CD14-positive monocyte (primary cell): ENCODE data around the gene RAP1B. TPM values are rescaled to one million over a fixed set of nuclear protein-coding genes. Genes with fewer than 3 reads are reported as not detected.

ENCODE experiments used
- DNase-seq, 3 donors: peaks; one replicate each; pipeline ENCODE4 v3.0.0-alpha.2; 2011 to 2022
- H2AFZ ChIP-seq: 2 replicates; pipeline ENCODE4 v1.6.0; 2012; ENCODE audit warnings: mild to moderate bottlenecking, low read depth, low read length, inconsistent platforms; ENCODE audit not compliant: insufficient read depth, poor library complexity, severe bottlenecking
- H3K27ac ChIP-seq, 2 donors: 1 replicate in 1 of 2; 2 replicates in 1 of 2; pipeline ENCODE4 v1.5.1; 2012 to 2013; ENCODE audit warnings: low read length in 2 of 2, control low read depth in 1 of 2, inconsistent platforms in 1 of 2, low read depth in 1 of 2, mild to moderate bottlenecking in 1 of 2
- H3K27me3 ChIP-seq, 2 donors: one replicate each; pipeline versions ENCODE4 v1.6.0 to v1.6.1; 2011 to 2013; ENCODE audit warnings: low read length in 2 of 2; ENCODE audit not compliant: control insufficient read depth in 2 of 2, insufficient read depth in 2 of 2
- H3K36me3 ChIP-seq, 2 donors: replicated peaks in 1 of 2; 1 replicate in 1 of 2; 2 replicates in 1 of 2; pipeline versions ENCODE4 v1.5.1 to v1.6.1; 2012 to 2013; ENCODE audit warnings: low read length in 2 of 2, control low read depth in 1 of 2, inconsistent platforms in 1 of 2, mild to moderate bottlenecking in 1 of 2; ENCODE audit not compliant: insufficient read depth in 2 of 2, control insufficient read depth in 1 of 2
- H3K4me1 ChIP-seq, 2 donors: 1 replicate in 1 of 2; 2 replicates in 1 of 2; pipeline versions ENCODE4 v1.5.1 to v1.6.1; 2012 to 2013; ENCODE audit warnings: low read length in 2 of 2, control low read depth in 1 of 2, inconsistent platforms in 1 of 2, mild to moderate bottlenecking in 1 of 2, moderate library complexity in 1 of 2; ENCODE audit not compliant: insufficient read depth in 2 of 2, control insufficient read depth in 1 of 2
- H3K4me2 ChIP-seq: replicated peaks from 2 replicates; pipeline ENCODE3; 2012; ENCODE audit warnings: low read length, moderate library complexity, mild to moderate bottlenecking; ENCODE audit not compliant: poor library complexity, severe bottlenecking; ENCODE audit errors: extremely low read depth
- H3K4me3 ChIP-seq, 3 experiments: fragments of 200-600 bp in 1 of 3; sonication (generic) in 1 of 3; replicated peaks in 1 of 3; 1 replicate in 2 of 3; 2 replicates in 1 of 3; pipeline ENCODE4 v1.5.1; 2011 to 2013; ENCODE audit warnings: low read length in 3 of 3, mild to moderate bottlenecking in 3 of 3, control low read depth in 2 of 3, low read depth in 2 of 3, inconsistent platforms in 1 of 3, moderate library complexity in 1 of 3
- H3K79me2 ChIP-seq: 2 replicates; pipeline ENCODE4 v1.6.0; 2012; ENCODE audit warnings: mild to moderate bottlenecking, control low read depth, inconsistent platforms, low read length, moderate library complexity; ENCODE audit not compliant: insufficient read depth
- H3K9ac ChIP-seq: 2 replicates; pipeline ENCODE4 v1.6.0; 2017; ENCODE audit warnings: low read length, mild to moderate bottlenecking; ENCODE audit not compliant: insufficient read depth, poor library complexity, severe bottlenecking
- H3K9me3 ChIP-seq, 2 donors: replicated peaks in 1 of 2; 1 replicate in 1 of 2; 2 replicates in 1 of 2; pipeline versions ENCODE4 v1.5.1 to v1.6.1; 2012 to 2013; ENCODE audit warnings: low read length in 2 of 2, control low read depth in 1 of 2; ENCODE audit not compliant: control insufficient read depth in 1 of 2, insufficient read depth in 1 of 2
- H4K20me1 ChIP-seq: 2 replicates; pipeline ENCODE4 v1.6.0; 2012; ENCODE audit warnings: mild to moderate bottlenecking, low read length, control low read depth, moderate library complexity; ENCODE audit not compliant: insufficient read depth
- H3K27ac Mint-ChIP-seq, 7 donors: one replicate each; pipeline ENCODE4 v1.8.0; 2020; ENCODE audit warnings: mild to moderate bottlenecking in 7 of 7, mixed read lengths in 7 of 7, moderate library complexity in 6 of 7, inconsistent platforms in 2 of 7
- H3K27me3 Mint-ChIP-seq, 3 donors: one replicate each; pipeline ENCODE4 v1.8.0; 2021 to 2022; ENCODE audit warnings: low read depth in 3 of 3, mild to moderate bottlenecking in 3 of 3, mixed read lengths in 3 of 3, moderate library complexity in 3 of 3, inconsistent platforms in 1 of 3
- H3K36me3 Mint-ChIP-seq, 2 donors: one replicate each; pipeline ENCODE4 v1.8.0; 2020; ENCODE audit warnings: mixed read lengths in 2 of 2, inconsistent platforms in 1 of 2, mild to moderate bottlenecking in 1 of 2
- H3K4me1 Mint-ChIP-seq: one replicate; pipeline ENCODE4 v1.8.0; 2020; ENCODE audit warnings: mild to moderate bottlenecking, mixed read lengths
- H3K4me3 Mint-ChIP-seq, 2 donors: one replicate each; pipeline ENCODE4 v1.8.0; 2020; ENCODE audit warnings: mild to moderate bottlenecking in 2 of 2, mixed read lengths in 2 of 2, moderate library complexity in 1 of 2
- H3K9me3 Mint-ChIP-seq, 7 donors: one replicate each; pipeline ENCODE4 v1.8.0; 2020 to 2022; ENCODE audit warnings: mixed read lengths in 7 of 7, mild to moderate bottlenecking in 6 of 7, moderate library complexity in 6 of 7, inconsistent platforms in 2 of 7
- WGBS: methylation state at CpG from one replicate; pipeline ENCODE4 v1.1.5; 2013; ENCODE audit warnings: missing lambda C conversion rate; ENCODE audit not compliant: insufficient coverage; 5-methylcytosine and 5-hydroxymethylcytosine counted together
- intact Hi-C, 2 donors: fragments of 100-400 bp; cut with micrococcal nuclease; formaldehyde crosslinking; loops; one replicate each; pipeline versions ENCODE4 v1.15.0 to v1.15.1; 2023
- polyA plus RNA-seq, 3 donors: library from polyadenylated mRNA; depleted of rRNA in 1 of 3; unstranded in 2 of 3; stranded (reverse) in 1 of 3; fragments of 300-500 nt in 2 of 3; fragments of >200 nt in 1 of 3; fragmentation: Illumina TruSeq in 2 of 3; gene quantifications; 1 replicate in 2 of 3; 2 replicates in 1 of 3; pipeline ENCODE4 v1.2.3, GENCODE V29; 2012 to 2021
- TF ChIP-seq, protein P1 (sequence below): fragments of 200-600 bp; IDR thresholded peaks from one replicate; pipeline ENCODE4 v1.8.0; 2022; ENCODE audit warnings: antibody characterized with exemption, mild to moderate bottlenecking

The RAP1B gene
- polyA plus RNA-seq, 3 donors: 153 to 543 (median 461) TPM

GRCh38 chr12:68646484-68646883 is 35.8 kb downstream of the RAP1B start:
- Mint-ChIP-seq H3K27me3 (no peaks in the 10 kb centered on the region), H3K27ac (peak overlapping the region in 4 of 7 donors; percentile 55 to 84 (median 66)), H3K4me1 (peaks cover 7% of the 10 kb centered on the region), H3K36me3 (peaks cover 30 to 52% of the 10 kb centered on the region in 2 donors), H3K9me3 (no peaks in the 10 kb centered on the region), H3K4me3 (no peak overlapping the region)
- no peak for DNase-seq
- no peak overlapping the region for H3K9ac ChIP-seq
- H3K27ac ChIP-seq: peak overlapping the region in 1 of 2 donors; percentile 21
- TF ChIP-seq, protein P1, sequence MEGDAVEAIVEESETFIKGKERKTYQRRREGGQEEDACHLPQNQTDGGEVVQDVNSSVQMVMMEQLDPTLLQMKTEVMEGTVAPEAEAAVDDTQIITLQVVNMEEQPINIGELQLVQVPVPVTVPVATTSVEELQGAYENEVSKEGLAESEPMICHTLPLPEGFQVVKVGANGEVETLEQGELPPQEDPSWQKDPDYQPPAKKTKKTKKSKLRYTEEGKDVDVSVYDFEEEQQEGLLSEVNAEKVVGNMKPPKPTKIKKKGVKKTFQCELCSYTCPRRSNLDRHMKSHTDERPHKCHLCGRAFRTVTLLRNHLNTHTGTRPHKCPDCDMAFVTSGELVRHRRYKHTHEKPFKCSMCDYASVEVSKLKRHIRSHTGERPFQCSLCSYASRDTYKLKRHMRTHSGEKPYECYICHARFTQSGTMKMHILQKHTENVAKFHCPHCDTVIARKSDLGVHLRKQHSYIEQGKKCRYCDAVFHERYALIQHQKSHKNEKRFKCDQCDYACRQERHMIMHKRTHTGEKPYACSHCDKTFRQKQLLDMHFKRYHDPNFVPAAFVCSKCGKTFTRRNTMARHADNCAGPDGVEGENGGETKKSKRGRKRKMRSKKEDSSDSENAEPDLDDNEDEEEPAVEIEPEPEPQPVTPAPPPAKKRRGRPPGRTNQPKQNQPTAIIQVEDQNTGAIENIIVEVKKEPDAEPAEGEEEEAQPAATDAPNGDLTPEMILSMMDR: no peak
- H3K27me3 ChIP-seq: no peaks in the 10 kb centered on the region
- H2AFZ ChIP-seq: no peak overlapping the region
- peaks cover 100% of the 10 kb centered on the region for H3K79me2 ChIP-seq
- no peaks in the 10 kb centered on the region for H3K9me3 ChIP-seq
- peaks cover 100% of the 10 kb centered on the region for H4K20me1 ChIP-seq
- H3K4me2 ChIP-seq: no peak overlapping the region
- peaks cover 18 to 63% of the 10 kb centered on the region in 2 donors for H3K36me3 ChIP-seq
- H3K4me3 ChIP-seq: no peak overlapping the region
- H3K4me1 ChIP-seq: no peaks in the 10 kb centered on the region
- intact Hi-C loops: no loop called here
- WGBS: 100% methylated on average over 2 of the region's 5 CpGs

GRCh38 chr12:68647507-68647906 is 36.8 kb downstream of the RAP1B start:
- TF ChIP-seq, protein P1: no peak
- no peak overlapping the region for H2AFZ ChIP-seq
- H3K27me3 Mint-ChIP-seq: no peaks in the 10 kb centered on the region
- WGBS: 67% methylated on average over 1 of the region's 1 CpG
- no peak overlapping the region for H3K4me3 Mint-ChIP-seq
- peak overlapping the region in 3 of 7 donors; percentile 10 to 69 (median 60) for H3K27ac Mint-ChIP-seq
- H3K4me2 ChIP-seq: no peak overlapping the region
- H3K9me3 ChIP-seq: no peaks in the 10 kb centered on the region
- no peak overlapping the region for H3K4me3 ChIP-seq
- H3K79me2 ChIP-seq: peaks cover 100% of the 10 kb centered on the region
- peaks cover 25 to 69% of the 10 kb centered on the region in 2 donors for H3K36me3 ChIP-seq
- peak in 1 of 3 donors; percentile 36 for DNase-seq
- H4K20me1 ChIP-seq: peaks cover 100% of the 10 kb centered on the region
- H3K9me3 Mint-ChIP-seq: no peaks in the 10 kb centered on the region
- no peaks in the 10 kb centered on the region for H3K4me1 ChIP-seq
- no peaks in the 10 kb centered on the region for H3K27me3 ChIP-seq
- H3K27ac ChIP-seq: peak overlapping the region in 1 of 2 donors; percentile 51
- intact Hi-C loops: no loop called here
- peaks cover 6% of the 10 kb centered on the region for H3K4me1 Mint-ChIP-seq
- no peak overlapping the region for H3K9ac ChIP-seq
- H3K36me3 Mint-ChIP-seq: peaks cover 31 to 58% of the 10 kb centered on the region in 2 donors
